PC-9 (cell line): ENCODE data around the gene BRAP.

Experiments used
- CTCF ChIP-seq: fragments of 200-600 bp; sonication (generic); conservative IDR thresholded peaks from 2 replicates; pipeline ENCODE4 v1.6.1; 2017; ENCODE audit warnings: mixed run types, antibody characterized with exemption, mild to moderate bottlenecking, moderate library complexity
- EZH2 ChIP-seq: fragments of 200-600 bp; sonication (generic); IDR thresholded peaks from 2 replicates; pipeline ENCODE4 v1.8.0; 2017; ENCODE audit warnings: antibody characterized with exemption, low read depth

- TF ChIP-seq EZH2 = no peak
- TF ChIP-seq CTCF = no peak
Measured at GRCh38 chr12:111643427-111643826, 42.3 kb downstream of the BRAP start.
